Smooth muscle cell (in vitro differentiated cells): ENCODE results near the gene CETP. TPM values are rescaled to one million over a fixed set of nuclear protein-coding genes. Genes with fewer than 3 reads are reported as not detected.

Source experiments
- DNase-seq: peaks from one replicate; lab custom pipeline; 2025; ENCODE audit not compliant: unreplicated experiment; lab: John Stamatoyannopoulos, UW
- H2AFZ ChIP-seq: fragments of 200-600 bp; sonication (generic); 2 replicates; pipeline ENCODE4 v1.6.0; 2016; ENCODE audit warnings: antibody characterized with exemption, low read depth, mild to moderate bottlenecking
- H3F3A ChIP-seq: fragments of 200-600 bp; sonication (generic); 2 replicates; pipeline ENCODE4 v1.6.0; 2017; ENCODE audit warnings: antibody characterized with exemption, low read depth
- H3K27ac ChIP-seq: fragments of 200-600 bp; sonication (generic); 2 replicates; pipeline ENCODE4 v1.5.1; 2016; ENCODE audit warnings: low read depth, mild to moderate bottlenecking
- H3K27me3 ChIP-seq: fragments of 200-600 bp; sonication (generic); 2 replicates; pipeline ENCODE4 v1.6.1; 2016; ENCODE audit warnings: low read depth, mild to moderate bottlenecking
- H3K36me3 ChIP-seq: fragments of 200-600 bp; sonication (generic); 2 replicates; pipeline ENCODE4 v1.5.1; 2016; ENCODE audit warnings: low read depth
- H3K4me1 ChIP-seq: fragments of 200-600 bp; sonication (generic); 2 replicates; pipeline ENCODE4 v1.5.1; 2016; ENCODE audit warnings: low read depth
- H3K4me2 ChIP-seq: fragments of 200-600 bp; sonication (generic); 2 replicates; pipeline ENCODE4 v1.6.0; 2016; ENCODE audit warnings: mild to moderate bottlenecking
- H3K4me3 ChIP-seq: fragments of 200-600 bp; sonication (generic); 2 replicates; pipeline ENCODE4 v1.5.1; 2016; ENCODE audit warnings: mild to moderate bottlenecking
- H3K79me2 ChIP-seq: fragments of 200-600 bp; sonication (generic); 2 replicates; pipeline ENCODE4 v1.6.0; 2016; ENCODE audit warnings: low read depth, mild to moderate bottlenecking
- H3K9ac ChIP-seq: fragments of 200-600 bp; sonication (generic); 2 replicates; pipeline ENCODE4 v1.6.0; 2016; ENCODE audit warnings: low read depth
- H3K9me3 ChIP-seq: fragments of 200-600 bp; sonication (generic); replicated peaks from 2 replicates; pipeline ENCODE4 v1.5.1; 2016; ENCODE audit warnings: low read depth
- H4K20me1 ChIP-seq: fragments of 200-600 bp; sonication (generic); 2 replicates; pipeline ENCODE4 v1.6.0; 2016; ENCODE audit warnings: low read depth
- CTCF ChIP-seq: fragments of 200-600 bp; sonication (generic); IDR thresholded peaks from 2 replicates; pipeline ENCODE4 v1.5.1; 2017; ENCODE audit warnings: borderline replicate concordance, mild to moderate bottlenecking, antibody characterized with exemption; ENCODE audit not compliant: insufficient read depth, poor library complexity, severe bottlenecking
- WGBS: methylation state at CpG from one replicate; pipeline ENCODE4 v1.1.7; 2016; ENCODE audit warnings: low lambda C conversion rate; 5-methylcytosine and 5-hydroxymethylcytosine counted together
- polyA plus RNA-seq: library from polyadenylated mRNA; unstranded; fragments of >200 nt; fragmentation: Nextera tagmentation; extraction: Ambion mirVana; gene quantifications from 2 replicates; pipeline ENCODE4 v1.2.1, GENCODE V29; 2016
- total RNA-seq: library from RNA; depleted of rRNA; stranded (reverse); fragments of >200 nt; gene quantifications from 2 replicates; pipeline ENCODE4 v1.2.3, GENCODE V29; 2014

The CETP gene
- total and polyA plus RNA-seq, 2 experiments from 2014 or later, result not detected

DNA sequence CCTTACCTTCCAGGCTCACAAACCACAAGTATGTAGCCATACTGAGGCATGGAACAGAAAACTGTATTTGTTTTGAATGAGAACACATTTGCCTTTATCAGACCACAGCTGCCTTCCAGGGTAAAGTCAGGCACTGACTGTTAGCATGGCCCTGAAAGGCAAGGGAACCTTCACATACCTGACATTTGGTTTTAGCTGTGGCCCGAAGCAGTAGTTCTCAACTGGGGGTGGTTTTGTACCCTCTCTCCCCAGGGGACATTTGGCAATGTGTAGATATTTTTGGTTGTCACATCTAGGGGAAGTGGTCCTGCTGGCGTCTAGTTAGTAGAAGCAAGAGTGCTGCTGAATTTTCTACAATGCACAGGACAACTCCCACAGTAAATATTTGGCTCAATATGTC, 20.7 kb upstream of the CETP start:
- H3K4me1 ChIP-seq, result no peaks in the 10 kb centered on the region
- no peak overlapping the region for H2AFZ ChIP-seq
- no peak for TF ChIP-seq CTCF
- H3K27me3 ChIP-seq, result no peaks in the 10 kb centered on the region
- no peak overlapping the region for H3K4me3 ChIP-seq
- peaks cover 22% of the 10 kb centered on the region for H3K79me2 ChIP-seq
- H3K36me3 ChIP-seq, result peaks cover 44% of the 10 kb centered on the region
- H3K4me2 ChIP-seq, result no peak overlapping the region
- H3K27ac ChIP-seq, result no peak overlapping the region
- DNase-seq, result no peak
- peaks cover 79% of the 10 kb centered on the region for H4K20me1 ChIP-seq
- 100% methylated on average over 2 of the region's 2 CpGs for WGBS
- H3K9ac ChIP-seq, result no peak overlapping the region
- H3K9me3 ChIP-seq, result no peaks in the 10 kb centered on the region
- peaks cover 55% of the 10 kb centered on the region for H3F3A ChIP-seq

- no peak overlapping the region for H2AFZ ChIP-seq
- peaks cover 71% of the 10 kb centered on the region for H4K20me1 ChIP-seq
- H3K79me2 ChIP-seq, result peaks cover 14% of the 10 kb centered on the region
- H3K36me3 ChIP-seq, result peaks cover 37% of the 10 kb centered on the region
- no peaks in the 10 kb centered on the region for H3K27me3 ChIP-seq
- no peak for DNase-seq
- H3K9me3 ChIP-seq, result no peaks in the 10 kb centered on the region
- WGBS, result 85% methylated on average over 9 of the region's 9 CpGs
- no peak for TF ChIP-seq CTCF
- H3F3A ChIP-seq, result peaks cover 53% of the 10 kb centered on the region
- H3K4me1 ChIP-seq, result no peaks in the 10 kb centered on the region
- H3K27ac ChIP-seq, result no peak overlapping the region
- H3K4me2 ChIP-seq, result no peak overlapping the region
- no peak overlapping the region for H3K9ac ChIP-seq
- no peak overlapping the region for H3K4me3 ChIP-seq
Observed at GRCh38 chr16:56941856-56942331, 19.9 kb upstream of the CETP start.

- DNase-seq, result no peak
- Histone ChIP-seq H3K79me2 (peaks cover 5% of the 10 kb centered on the region), H3K9ac (no peak overlapping the region), H3K9me3 (no peaks in the 10 kb centered on the region), H3K27ac (peak overlapping the region; percentile 40), H3K4me1 (no peaks in the 10 kb centered on the region), H3K36me3 (peaks cover 25% of the 10 kb centered on the region), H3K27me3 (no peaks in the 10 kb centered on the region), H4K20me1 (peaks cover 52% of the 10 kb centered on the region), H2AFZ (no peak overlapping the region), H3K4me3 (no peak overlapping the region), H3F3A (peaks cover 49% of the 10 kb centered on the region), H3K4me2 (no peak overlapping the region)
- TF ChIP-seq CTCF, result no peak
- WGBS, result 89% methylated on average over 6 of the region's 6 CpGs
Observed at GRCh38 chr16:56943761-56944375, 17.9 kb upstream of the CETP start.
